ENCODE data around the gene TPSB2. TPM values are rescaled to one million over a fixed set of nuclear protein-coding genes. Genes with fewer than 3 reads are reported as not detected.

TPSB2 gene
- total RNA-seq, 1 donor from 2014 or later: not detected

DNA sequence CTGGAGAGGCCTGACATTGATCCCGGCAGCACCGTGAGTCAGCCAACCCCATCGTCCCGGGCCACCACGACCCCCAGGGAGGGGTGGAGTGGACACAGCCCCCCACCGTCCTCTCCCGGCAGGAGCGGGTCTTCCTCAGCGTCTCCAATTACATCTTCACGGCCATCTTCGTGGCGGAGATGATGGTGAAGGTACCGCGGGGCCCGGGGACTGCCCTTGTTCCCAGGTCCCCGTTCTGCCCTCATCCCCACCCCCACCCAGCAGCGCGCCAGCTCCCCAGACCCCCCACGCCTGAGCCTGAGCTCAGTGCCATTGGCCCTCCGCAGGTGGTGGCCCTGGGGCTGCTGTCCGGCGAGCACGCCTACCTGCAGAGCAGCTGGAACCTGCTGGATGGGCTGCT, 19.5 kb downstream of the TPSB2 start:
- Mint-ChIP-seq H3K4me3 (ENCODE audit: unreplicated experiment) (no peak overlapping the region), H3K27ac (ENCODE audit: unreplicated experiment) (no peak overlapping the region), H3K27me3 (ENCODE audit: low read depth, unreplicated experiment) (peaks cover 2% of the 10 kb centered on the region), H3K9me3 (ENCODE audit: unreplicated experiment) (no peaks in the 10 kb centered on the region), H3K4me1 (ENCODE audit: low read depth, unreplicated experiment) (no peaks in the 10 kb centered on the region), H3K36me3 (ENCODE audit: low read depth, unreplicated experiment) (peaks cover 7% of the 10 kb centered on the region)
- Histone ChIP-seq H3K27me3 (ENCODE audit: insufficient read depth, low read length) (no peaks in the 10 kb centered on the region), H3K36me3 (ENCODE audit: insufficient read depth, low read length) (no peaks in the 10 kb centered on the region), H3K4me2 (ENCODE audit: low read length) (no peak overlapping the region), H3K27ac (ENCODE audit: low read depth, low read length) (no peak overlapping the region), H3K4me3 (ENCODE audit: insufficient read depth, low read depth, low read length) (no peak overlapping the region), H4K20me1 (ENCODE audit: insufficient read depth, low read length) (no peaks in the 10 kb centered on the region), H3K9me3 (ENCODE audit: insufficient read depth, low read depth, low read length) (no peaks in the 10 kb centered on the region), H3K79me2 (ENCODE audit: insufficient read depth, low read length) (no peaks in the 10 kb centered on the region), H2AFZ (ENCODE audit: low read depth, low read length) (no peak overlapping the region), H3K9ac (ENCODE audit: low read length) (no peak overlapping the region), H3K4me1 (ENCODE audit: insufficient read depth, low read length) (no peaks in the 10 kb centered on the region)
- DNase-seq (ENCODE audit: low read depth) (no peak), FAIRE-seq (no peak)
- TF ChIP-seq, protein P1, sequence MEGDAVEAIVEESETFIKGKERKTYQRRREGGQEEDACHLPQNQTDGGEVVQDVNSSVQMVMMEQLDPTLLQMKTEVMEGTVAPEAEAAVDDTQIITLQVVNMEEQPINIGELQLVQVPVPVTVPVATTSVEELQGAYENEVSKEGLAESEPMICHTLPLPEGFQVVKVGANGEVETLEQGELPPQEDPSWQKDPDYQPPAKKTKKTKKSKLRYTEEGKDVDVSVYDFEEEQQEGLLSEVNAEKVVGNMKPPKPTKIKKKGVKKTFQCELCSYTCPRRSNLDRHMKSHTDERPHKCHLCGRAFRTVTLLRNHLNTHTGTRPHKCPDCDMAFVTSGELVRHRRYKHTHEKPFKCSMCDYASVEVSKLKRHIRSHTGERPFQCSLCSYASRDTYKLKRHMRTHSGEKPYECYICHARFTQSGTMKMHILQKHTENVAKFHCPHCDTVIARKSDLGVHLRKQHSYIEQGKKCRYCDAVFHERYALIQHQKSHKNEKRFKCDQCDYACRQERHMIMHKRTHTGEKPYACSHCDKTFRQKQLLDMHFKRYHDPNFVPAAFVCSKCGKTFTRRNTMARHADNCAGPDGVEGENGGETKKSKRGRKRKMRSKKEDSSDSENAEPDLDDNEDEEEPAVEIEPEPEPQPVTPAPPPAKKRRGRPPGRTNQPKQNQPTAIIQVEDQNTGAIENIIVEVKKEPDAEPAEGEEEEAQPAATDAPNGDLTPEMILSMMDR (IDR thresholded peaks at IDR 0.05; ENCODE audit: insufficient read depth, low read depth, low read length): no peak

DNA sequence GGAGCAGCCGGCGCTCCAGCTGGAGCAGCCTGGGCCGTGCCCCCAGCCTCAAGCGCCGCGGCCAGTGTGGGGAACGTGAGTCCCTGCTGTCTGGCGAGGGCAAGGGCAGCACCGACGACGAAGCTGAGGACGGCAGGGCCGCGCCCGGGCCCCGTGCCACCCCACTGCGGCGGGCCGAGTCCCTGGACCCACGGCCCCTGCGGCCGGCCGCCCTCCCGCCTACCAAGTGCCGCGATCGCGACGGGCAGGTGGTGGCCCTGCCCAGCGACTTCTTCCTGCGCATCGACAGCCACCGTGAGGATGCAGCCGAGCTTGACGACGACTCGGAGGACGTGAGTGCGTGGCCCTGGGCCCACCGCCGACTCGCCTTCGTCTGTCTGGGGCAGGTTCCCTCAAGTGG, 20.9 kb downstream of the TPSB2 start:
- Histone ChIP-seq H3K4me2 (ENCODE audit: low read length) (no peak overlapping the region), H3K27me3 (ENCODE audit: insufficient read depth, low read length) (no peaks in the 10 kb centered on the region), H3K4me1 (ENCODE audit: insufficient read depth, low read length) (no peaks in the 10 kb centered on the region), H3K79me2 (ENCODE audit: insufficient read depth, low read length) (no peaks in the 10 kb centered on the region), H3K4me3 (ENCODE audit: insufficient read depth, low read depth, low read length) (no peak overlapping the region), H3K9me3 (ENCODE audit: insufficient read depth, low read depth, low read length) (no peaks in the 10 kb centered on the region), H3K27ac (ENCODE audit: low read depth, low read length) (no peak overlapping the region), H2AFZ (ENCODE audit: low read depth, low read length) (no peak overlapping the region), H3K9ac (ENCODE audit: low read length) (no peak overlapping the region), H3K36me3 (ENCODE audit: insufficient read depth, low read length) (no peaks in the 10 kb centered on the region), H4K20me1 (ENCODE audit: insufficient read depth, low read length) (no peaks in the 10 kb centered on the region)
- DNase-seq (ENCODE audit: low read depth): no peak
- peaks cover 10% of the 10 kb centered on the region for H3K36me3 Mint-ChIP-seq (ENCODE audit: low read depth, unreplicated experiment)
- no peak overlapping the region for H3K4me3 Mint-ChIP-seq (ENCODE audit: unreplicated experiment)
- no peaks in the 10 kb centered on the region for H3K9me3 Mint-ChIP-seq (ENCODE audit: unreplicated experiment)
- FAIRE-seq: no peak
- TF ChIP-seq, protein P1 (IDR thresholded peaks at IDR 0.05; ENCODE audit: insufficient read depth, low read depth, low read length): no peak
- TF ChIP-seq EZH2 (IDR thresholded peaks at IDR 0.05; ENCODE audit: insufficient read depth, low read length): no peak
- no peak overlapping the region for H3K27ac Mint-ChIP-seq (ENCODE audit: unreplicated experiment)
- peaks cover 5% of the 10 kb centered on the region for H3K27me3 Mint-ChIP-seq (ENCODE audit: low read depth, unreplicated experiment)
- no peaks in the 10 kb centered on the region for H3K4me1 Mint-ChIP-seq (ENCODE audit: low read depth, unreplicated experiment)

DNA sequence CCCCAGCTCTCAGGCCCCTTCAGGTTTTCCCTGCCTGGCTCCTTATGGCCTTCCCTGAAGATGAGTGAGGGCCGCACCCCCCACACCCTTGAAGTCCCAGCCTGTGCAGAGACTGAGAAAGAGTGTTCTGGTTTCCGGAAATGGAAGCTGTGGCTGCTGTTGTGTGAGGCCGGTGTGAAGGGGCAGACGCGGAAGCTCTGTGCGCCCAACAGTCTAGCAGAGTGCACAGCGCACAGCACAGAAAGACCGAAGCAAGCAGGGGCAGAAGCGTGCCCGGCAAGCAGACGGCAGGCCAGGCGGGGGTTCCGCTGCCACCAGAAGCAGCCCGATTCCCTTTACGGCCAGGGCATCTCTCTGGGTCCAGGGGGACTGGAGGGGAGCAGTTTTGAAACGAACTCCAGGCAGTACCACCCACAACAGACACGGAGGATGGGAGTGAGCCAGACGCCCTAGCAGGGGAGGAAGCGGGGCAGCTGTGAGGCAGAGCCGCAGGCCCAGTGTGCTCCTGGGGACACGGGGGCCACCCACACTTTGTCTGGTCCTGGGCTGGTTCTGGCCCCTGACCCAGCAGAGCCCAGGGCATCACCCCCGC, 21.6 kb downstream of the TPSB2 start:
- FAIRE-seq: no peak
- no peak overlapping the region for H2AFZ ChIP-seq (ENCODE audit: low read depth, low read length)
- no peaks in the 10 kb centered on the region for H3K27me3 ChIP-seq (ENCODE audit: insufficient read depth, low read length)
- no peaks in the 10 kb centered on the region for H4K20me1 ChIP-seq (ENCODE audit: insufficient read depth, low read length)
- H3K36me3 ChIP-seq (ENCODE audit: insufficient read depth, low read length): no peaks in the 10 kb centered on the region
- no peaks in the 10 kb centered on the region for H3K4me1 ChIP-seq (ENCODE audit: insufficient read depth, low read length)
- Mint-ChIP-seq H3K9me3 (ENCODE audit: unreplicated experiment) (no peaks in the 10 kb centered on the region), H3K4me3 (ENCODE audit: unreplicated experiment) (no peak overlapping the region), H3K27ac (ENCODE audit: unreplicated experiment) (no peak overlapping the region), H3K4me1 (ENCODE audit: low read depth, unreplicated experiment) (no peaks in the 10 kb centered on the region), H3K36me3 (ENCODE audit: low read depth, unreplicated experiment) (peaks cover 8% of the 10 kb centered on the region), H3K27me3 (ENCODE audit: low read depth, unreplicated experiment) (peaks cover 5% of the 10 kb centered on the region)
- no peak for DNase-seq (ENCODE audit: low read depth)
- TF ChIP-seq, protein P1 (IDR thresholded peaks at IDR 0.05; ENCODE audit: insufficient read depth, low read depth, low read length): no peak
- no peaks in the 10 kb centered on the region for H3K79me2 ChIP-seq (ENCODE audit: insufficient read depth, low read length)
- no peak overlapping the region for H3K4me3 ChIP-seq (ENCODE audit: insufficient read depth, low read depth, low read length)
- no peak overlapping the region for H3K9ac ChIP-seq (ENCODE audit: low read length)
- H3K9me3 ChIP-seq (ENCODE audit: insufficient read depth, low read depth, low read length): no peaks in the 10 kb centered on the region
- H3K27ac ChIP-seq (ENCODE audit: low read depth, low read length): no peak overlapping the region
- no peak overlapping the region for H3K4me2 ChIP-seq (ENCODE audit: low read length)

Measured in astrocyte (in vitro differentiated cells and primary cell).